B cell (primary cell): ENCODE data around the gene HOOK2. TPM values are rescaled to one million over a fixed set of nuclear protein-coding genes. Genes with fewer than 3 reads are reported as not detected.

Experiments used
- ATAC-seq: fragments of 200-7000 bp; cut with Tn5 transposase; one replicate; pipeline ENCODE4 v1.10.0; 2021; ENCODE audit warnings: low read depth, mild to moderate bottlenecking, moderate number of reproducible peaks, moderate library complexity
- CTCF ChIA-PET: fragments of 350-600 bp; sonication (Branson Sonifier 250); formaldehyde crosslinking; loops from one replicate; lab custom pipeline; 2021; ENCODE audit warnings: antibody characterized with exemption, inconsistent platforms; lab: Charles Lee
- POLR2A ChIA-PET: fragments of 350-600 bp; sonication (Branson Sonifier 250); formaldehyde crosslinking; loops from one replicate; lab custom pipeline; 2021; ENCODE audit warnings: antibody characterized with exemption; lab: Charles Lee
- DNase-seq: peaks from one replicate; pipeline ENCODE4 v3.0.0; 2013
- H2AFZ ChIP-seq: 2 replicates; pipeline ENCODE4 v1.6.1; 2012; ENCODE audit warnings: mild to moderate bottlenecking, low read depth, low read length; ENCODE audit not compliant: insufficient read depth, poor library complexity, severe bottlenecking
- H3K27ac ChIP-seq, 2 donors: 1 replicate in 1 of 2; 2 replicates in 1 of 2; pipeline ENCODE4 v1.5.1; 2012 to 2013; ENCODE audit warnings: low read length in 2 of 2, mild to moderate bottlenecking in 2 of 2, moderate library complexity in 1 of 2
- H3K27me3 ChIP-seq, 4 experiments: fragments of 200-600 bp in 1 of 4; sonication (generic) in 1 of 4; replicated peaks in 1 of 4; 1 replicate in 2 of 4; 2 replicates in 2 of 4; pipeline versions ENCODE4 v1.6.1 to v1.7.0; 2013 to 2016; ENCODE audit warnings: low read length in 3 of 4, mild to moderate bottlenecking in 2 of 4, mixed read lengths in 1 of 4, moderate library complexity in 1 of 4; ENCODE audit not compliant: insufficient read depth in 4 of 4, control insufficient read depth in 3 of 4; ENCODE audit errors: control extremely low read depth in 1 of 4
- H3K36me3 ChIP-seq, 2 experiments: replicated peaks in 1 of 2; 1 replicate in 1 of 2; 2 replicates in 1 of 2; pipeline versions ENCODE4 v1.6.1 to v1.7.1; 2013; ENCODE audit warnings: low read length in 1 of 2; ENCODE audit not compliant: insufficient read depth in 2 of 2, control insufficient read depth in 1 of 2; ENCODE audit errors: control extremely low read depth in 1 of 2, extremely low read depth in 1 of 2
- H3K4me1 ChIP-seq, 2 donors: fragments of 200-600 bp in 1 of 2; sonication (generic) in 1 of 2; 1 replicate in 1 of 2; 2 replicates in 1 of 2; pipeline versions ENCODE4 v1.5.1 to v1.6.1; 2013 to 2017; ENCODE audit warnings: low read length in 2 of 2; ENCODE audit not compliant: control insufficient read depth in 2 of 2, insufficient read depth in 2 of 2
- H3K4me2 ChIP-seq: replicated peaks from 2 replicates; pipeline ENCODE3; 2012; ENCODE audit warnings: mild to moderate bottlenecking, low read depth, low read length; ENCODE audit not compliant: poor library complexity, severe bottlenecking
- H3K4me3 ChIP-seq, 5 experiments: fragments of 200-600 bp in 1 of 5; sonication (generic) in 1 of 5; 1 replicate in 3 of 5; 2 replicates in 2 of 5; pipeline versions ENCODE4 v1.5.1 to v1.7.0; 2011 to 2016; ENCODE audit warnings: low read length in 4 of 5, mild to moderate bottlenecking in 4 of 5, low read depth in 2 of 5, control low read depth in 1 of 5, moderate library complexity in 1 of 5; ENCODE audit not compliant: insufficient read depth in 1 of 5; ENCODE audit errors: control extremely low read depth in 1 of 5, extremely low read depth in 1 of 5
- H3K79me2 ChIP-seq: fragments of 200-600 bp; sonication (generic); one replicate; pipeline ENCODE4 v1.6.0; 2016; ENCODE audit warnings: low read length; ENCODE audit not compliant: control insufficient read depth, insufficient read depth
- H3K9ac ChIP-seq: fragments of 200-600 bp; sonication (generic); 2 replicates; pipeline ENCODE4 v1.6.1; 2017; ENCODE audit warnings: mild to moderate bottlenecking, low read length, moderate library complexity
- H3K9me3 ChIP-seq, 3 donors: one replicate each; pipeline versions ENCODE4 v1.6.1 to v1.7.1; 2013; ENCODE audit warnings: low read length in 2 of 3; ENCODE audit not compliant: control insufficient read depth in 2 of 3, insufficient read depth in 1 of 3; ENCODE audit errors: control extremely low read depth in 1 of 3
- H4K20me1 ChIP-seq: 2 replicates; pipeline ENCODE4 v1.6.0; 2012; ENCODE audit warnings: mild to moderate bottlenecking, low read length; ENCODE audit not compliant: insufficient read depth, control insufficient read depth, poor library complexity, severe bottlenecking
- H3K27ac Mint-ChIP-seq: one replicate; pipeline ENCODE4 v1.8.0; 2021; ENCODE audit warnings: mixed read lengths
- H3K27me3 Mint-ChIP-seq: one replicate; pipeline ENCODE4 v1.8.0; 2021; ENCODE audit warnings: mixed read lengths
- H3K4me1 Mint-ChIP-seq: one replicate; pipeline ENCODE4 v1.8.0; 2021; ENCODE audit warnings: mixed read lengths
- H3K4me3 Mint-ChIP-seq: one replicate; pipeline ENCODE4 v1.8.0; 2021; ENCODE audit warnings: mixed read lengths
- H3K9me3 Mint-ChIP-seq: one replicate; pipeline ENCODE4 v1.8.0; 2022; ENCODE audit warnings: mixed read lengths; ENCODE audit not compliant: insufficient read depth
- EZH2 ChIP-seq: IDR thresholded peaks from 2 replicates; pipeline ENCODE4 v1.6.1; 2012; ENCODE audit warnings: borderline replicate concordance, low read depth, mild to moderate bottlenecking, moderate library complexity, low read length; ENCODE audit not compliant: insufficient read depth, poor library complexity, severe bottlenecking
- WGBS: methylation state at CpG from one replicate; pipeline ENCODE4 v1.1.5; 2013; ENCODE audit warnings: missing lambda C conversion rate; ENCODE audit not compliant: insufficient coverage; 5-methylcytosine and 5-hydroxymethylcytosine counted together
- intact Hi-C: fragments of 100-400 bp; cut with micrococcal nuclease; formaldehyde crosslinking; loops from one replicate; pipeline ENCODE4 v1.10.0; 2022
- polyA plus RNA-seq: library from polyadenylated mRNA; depleted of rRNA; stranded (reverse); fragments of >200 nt; gene quantifications from 2 replicates; pipeline ENCODE4 v1.2.3, GENCODE V29; 2012
- total RNA-seq, 2 donors: library from RNA; stranded (reverse); fragments of 120-200 nt in 1 of 2; gene quantifications; 1 replicate in 1 of 2; 2 replicates in 1 of 2; pipeline versions ENCODE4 v1.2.3 to v1.2.4, GENCODE V29; 2013 to 2022
- TF ChIP-seq, protein P1 (sequence below): fragments of 200-600 bp; IDR thresholded peaks from one replicate; pipeline ENCODE4 v1.8.0; 2022; ENCODE audit warnings: antibody characterized with exemption, mild to moderate bottlenecking

HOOK2 gene
- total and polyA plus RNA-seq, 2 donors (not counting 1 experiment from before 2014, with no cell fraction given): 30.3 to 33.4 TPM

DNA sequence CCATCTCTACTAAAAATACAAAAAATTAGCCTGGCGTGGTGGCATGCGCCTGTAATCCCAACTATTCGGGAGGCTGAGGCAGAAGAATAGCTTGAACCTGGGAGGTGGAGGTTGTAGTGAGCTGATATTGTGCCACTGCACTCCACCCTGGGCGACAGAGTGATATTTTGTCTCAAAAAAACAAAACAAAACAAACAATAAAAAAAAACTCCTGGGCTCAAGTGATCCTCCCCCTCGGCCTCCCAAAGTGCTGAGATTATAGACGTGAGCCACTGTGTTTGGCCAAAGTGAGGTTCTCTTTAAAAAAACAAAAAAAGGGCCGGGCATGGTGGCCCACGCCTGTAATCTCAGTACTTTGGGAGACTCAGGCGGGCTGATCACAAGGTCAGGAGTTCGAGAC lies 12.1 kb upstream of the HOOK2 start:
- CTCF ChIA-PET: interaction anchor here (3.9 to 5.0 kb wide), 2 partner anchors 9 to 10 kb away, joined by 28 to 65 read pairs; no protein-coding TSS in a partner anchor
- POLR2A ChIA-PET: interaction anchor here (1.0 to 4.5 kb wide), 4 partner anchors 9 to 58 kb away, joined by 5 to 36 read pairs (median 6); no protein-coding TSS in a partner anchor
- Mint-ChIP-seq H3K27me3 (no peaks in the 10 kb centered on the region), H3K27ac (peak overlapping the region; percentile 92), H3K4me1 (peaks cover 38% of the 10 kb centered on the region), H3K9me3 (no peaks in the 10 kb centered on the region), H3K4me3 (peak overlapping the region; percentile 15)
- Histone ChIP-seq H3K9me3 (no peaks in the 10 kb centered on the region), H3K9ac (no peak overlapping the region), H3K79me2 (peaks cover 12% of the 10 kb centered on the region), H3K4me2 (no peak overlapping the region), H2AFZ (no peak overlapping the region), H3K27ac (peak overlapping the region; percentile 92 to 97), H3K27me3 (no peaks in the 10 kb centered on the region), H4K20me1 (peaks cover 12% of the 10 kb centered on the region), H3K36me3 (peaks cover 0 to under 1% of the 10 kb centered on the region in 2 experiments), H3K4me1 (peaks cover 67 to 78% of the 10 kb centered on the region in 2 donors), H3K4me3 (no peak overlapping the region)
- intact Hi-C loops: loop anchor here (5.0 kb wide), 1 partner anchor 1205 kb away; no protein-coding TSS in a partner anchor
- DNase-seq (no peak), ATAC-seq (no peak)
- no peak for TF ChIP-seq EZH2
- TF ChIP-seq, protein P1, sequence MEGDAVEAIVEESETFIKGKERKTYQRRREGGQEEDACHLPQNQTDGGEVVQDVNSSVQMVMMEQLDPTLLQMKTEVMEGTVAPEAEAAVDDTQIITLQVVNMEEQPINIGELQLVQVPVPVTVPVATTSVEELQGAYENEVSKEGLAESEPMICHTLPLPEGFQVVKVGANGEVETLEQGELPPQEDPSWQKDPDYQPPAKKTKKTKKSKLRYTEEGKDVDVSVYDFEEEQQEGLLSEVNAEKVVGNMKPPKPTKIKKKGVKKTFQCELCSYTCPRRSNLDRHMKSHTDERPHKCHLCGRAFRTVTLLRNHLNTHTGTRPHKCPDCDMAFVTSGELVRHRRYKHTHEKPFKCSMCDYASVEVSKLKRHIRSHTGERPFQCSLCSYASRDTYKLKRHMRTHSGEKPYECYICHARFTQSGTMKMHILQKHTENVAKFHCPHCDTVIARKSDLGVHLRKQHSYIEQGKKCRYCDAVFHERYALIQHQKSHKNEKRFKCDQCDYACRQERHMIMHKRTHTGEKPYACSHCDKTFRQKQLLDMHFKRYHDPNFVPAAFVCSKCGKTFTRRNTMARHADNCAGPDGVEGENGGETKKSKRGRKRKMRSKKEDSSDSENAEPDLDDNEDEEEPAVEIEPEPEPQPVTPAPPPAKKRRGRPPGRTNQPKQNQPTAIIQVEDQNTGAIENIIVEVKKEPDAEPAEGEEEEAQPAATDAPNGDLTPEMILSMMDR: no peak
- WGBS: 62% methylated on average over 4 of the region's 10 CpGs

DNA sequence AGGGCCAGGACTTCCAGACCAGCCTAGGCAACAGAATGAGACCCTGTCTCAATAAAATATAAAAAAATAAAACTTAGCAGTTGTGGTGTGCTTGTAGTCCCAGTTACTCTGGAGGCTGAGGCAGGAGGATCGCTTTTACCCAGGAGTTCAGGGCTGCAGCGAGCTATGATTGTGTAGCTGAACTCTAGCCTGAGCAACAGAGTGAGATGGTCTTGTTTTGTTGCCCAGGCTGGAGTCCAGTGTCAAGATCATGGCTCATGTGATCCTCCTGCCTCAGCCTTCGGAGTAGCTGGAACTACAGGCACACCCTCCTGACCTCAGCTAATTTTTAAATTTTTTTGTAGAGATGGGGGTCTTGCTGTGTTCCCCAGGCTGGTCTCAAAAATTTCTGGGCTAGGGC lies 11.6 kb upstream of the HOOK2 start:
- ATAC-seq: no peak
- H2AFZ ChIP-seq: no peak overlapping the region
- no peaks in the 10 kb centered on the region for H3K9me3 ChIP-seq
- intact Hi-C loops: loop anchor here (5.0 kb wide), 1 partner anchor 1205 kb away; no protein-coding TSS in a partner anchor
- H3K27ac ChIP-seq: peak overlapping the region; percentile 92 to 97
- peak overlapping the region; percentile 96 for H3K4me2 ChIP-seq
- peaks cover 68 to 81% of the 10 kb centered on the region in 2 donors for H3K4me1 ChIP-seq
- H3K9me3 Mint-ChIP-seq: no peaks in the 10 kb centered on the region
- CTCF ChIA-PET: interaction anchor here (0.7 to 5.0 kb wide), 3 partner anchors 9 to 12 kb away, joined by 3 to 65 read pairs (median 28); no protein-coding TSS in a partner anchor
- POLR2A ChIA-PET: interaction anchor here (1.0 to 4.5 kb wide), 3 partner anchors 9 to 57 kb away, joined by 5 to 36 read pairs (median 6); no protein-coding TSS in a partner anchor
- H3K4me3 Mint-ChIP-seq: peak overlapping the region; percentile 15
- peak overlapping the region; percentile 12 for H3K9ac ChIP-seq
- H3K27me3 Mint-ChIP-seq: no peaks in the 10 kb centered on the region
- WGBS: 100% methylated on average over 2 of the region's 3 CpGs
- peaks cover 44% of the 10 kb centered on the region for H3K4me1 Mint-ChIP-seq
- no peaks in the 10 kb centered on the region for H3K27me3 ChIP-seq
- TF ChIP-seq, protein P1: no peak
- no peak for TF ChIP-seq EZH2
- H3K36me3 ChIP-seq: no peaks in the 10 kb centered on the region
- peaks cover 7% of the 10 kb centered on the region for H3K79me2 ChIP-seq
- no peak for DNase-seq
- H4K20me1 ChIP-seq: peaks cover 6% of the 10 kb centered on the region
- H3K27ac Mint-ChIP-seq: peak overlapping the region; percentile 92
- peak overlapping the region in 1 of 5 experiments; percentile 19 for H3K4me3 ChIP-seq
